SU-DHL-6 (cell line): Measurements from ENCODE around the gene DMAP1.

Experiments
- CTCF ChIP-seq: fragments of 200-600 bp; sonication (generic); IDR thresholded peaks from one replicate; pipeline ENCODE4 v1.5.1; 2017; ENCODE audit warnings: antibody characterized with exemption, mild to moderate bottlenecking, low read length, moderate library complexity; ENCODE audit not compliant: insufficient read depth, poor library complexity, severe bottlenecking
- EZH2phosphoT487 ChIP-seq: fragments of 200-600 bp; sonication (generic), shearing (Covaris generic); conservative IDR thresholded peaks from 2 replicates; pipeline ENCODE4 v1.6.1; 2018; ENCODE audit warnings: mild to moderate bottlenecking, antibody characterized with exemption, low read length, moderate library complexity, mixed read lengths

DNA sequence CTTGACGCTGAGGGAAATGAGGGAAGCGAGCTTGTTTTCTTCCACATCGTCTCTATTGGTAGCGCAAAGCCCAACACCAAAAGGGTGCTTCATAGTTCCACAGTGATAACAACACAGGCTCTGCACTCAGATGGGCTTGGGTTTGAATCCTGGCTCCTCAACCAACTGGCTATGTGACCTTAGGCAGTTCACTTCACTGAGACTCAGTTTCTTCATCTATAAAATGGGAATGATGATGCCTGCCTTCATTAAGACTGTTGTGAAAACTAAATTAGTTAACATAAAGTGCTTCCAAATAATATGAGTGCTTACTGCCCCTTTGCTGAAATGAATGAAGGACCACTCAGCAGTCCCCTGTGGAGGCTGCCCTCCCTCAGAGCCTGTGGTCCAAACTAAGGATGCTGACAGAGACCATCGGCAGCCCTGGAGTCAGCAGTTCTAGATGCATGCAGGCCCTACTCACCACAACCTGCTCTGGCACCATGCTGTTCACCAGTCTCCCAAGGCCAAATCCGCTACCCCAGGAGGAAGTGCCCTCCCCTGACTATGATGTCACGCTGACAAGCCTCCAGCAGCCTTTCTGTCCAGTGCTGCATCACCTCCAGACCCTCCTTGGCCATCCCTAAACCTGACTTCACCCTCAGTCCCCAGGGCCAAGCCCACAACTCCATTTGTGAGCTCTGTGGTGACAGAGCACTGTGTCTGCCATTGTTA, 30.7 kb downstream of the DMAP1 start:
- TF ChIP-seq CTCF (no peak), EZH2phosphoT487 (no peak)
